ENCODE data around the gene ELMO1. TPM values are rescaled to one million over a fixed set of nuclear protein-coding genes. Genes with fewer than 3 reads are reported as not detected.

Gene ELMO1
- polyA plus RNA-seq, 1 experiment, result not detected

- no peak for TF ChIP-seq CTCF (IDR thresholded peaks at IDR 0.05; ENCODE audit: low read depth, low read length)
- POLR2A ChIA-PET, result no interaction called here
- H3K27me3 ChIP-seq (ENCODE audit: control insufficient read depth, insufficient read depth, low read length), result no peaks in the 10 kb centered on the region
- DNase-seq (ENCODE audit: low read depth, low spot score), result no peak
- H3K4me3 ChIP-seq (ENCODE audit: low read depth, low read length), result no peak overlapping the region
- H3K27ac ChIP-seq (ENCODE audit: low read depth, low read length), result no peak overlapping the region
- CTCF ChIA-PET, result no interaction called here
- peaks cover 15% of the 10 kb centered on the region for H3K9me3 ChIP-seq (ENCODE audit: control insufficient read depth, insufficient read depth, low read length)
Observed at GRCh38 chr7:37483627-37484026, 35.0 kb upstream of the ELMO1 start.

GRCh38 chr7:37482953-37483352 is 34.3 kb upstream of the ELMO1 start:
- no peak for TF ChIP-seq CTCF (IDR thresholded peaks at IDR 0.05; ENCODE audit: low read depth, low read length)
- Histone ChIP-seq H3K9me3 (ENCODE audit: control insufficient read depth, insufficient read depth, low read length) (peaks cover 15% of the 10 kb centered on the region), H3K4me3 (ENCODE audit: low read depth, low read length) (no peak overlapping the region), H3K27ac (ENCODE audit: low read depth, low read length) (no peak overlapping the region), H3K27me3 (ENCODE audit: control insufficient read depth, insufficient read depth, low read length) (no peaks in the 10 kb centered on the region)
- no peak for DNase-seq (ENCODE audit: low read depth, low spot score)
- POLR2A ChIA-PET, result no interaction called here
- CTCF ChIA-PET, result no interaction called here

DNA sequence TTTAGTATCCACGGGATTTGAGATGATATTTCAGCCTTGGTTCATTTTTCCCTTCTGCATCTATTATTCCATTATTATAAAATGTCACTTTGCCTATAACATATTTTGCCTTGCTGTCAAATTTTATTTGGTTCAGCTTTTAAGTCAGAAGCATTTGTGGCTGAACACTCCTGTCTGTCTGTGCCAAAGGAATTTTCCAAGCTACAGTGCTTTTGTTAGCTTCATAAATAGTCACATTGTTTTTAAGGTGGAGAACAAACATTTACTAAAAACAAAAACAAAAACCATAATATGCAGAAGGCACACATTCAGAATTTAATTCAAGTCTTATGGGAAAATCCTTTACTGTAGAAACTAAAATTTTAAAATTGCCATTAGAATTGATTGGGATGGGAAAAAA is 33.8 kb upstream of the ELMO1 start:
- no peak overlapping the region for H3K27ac ChIP-seq (ENCODE audit: low read depth, low read length)
- peaks cover 15% of the 10 kb centered on the region for H3K9me3 ChIP-seq (ENCODE audit: control insufficient read depth, insufficient read depth, low read length)
- POLR2A ChIA-PET, result no interaction called here
- H3K27me3 ChIP-seq (ENCODE audit: control insufficient read depth, insufficient read depth, low read length), result no peaks in the 10 kb centered on the region
- no peak overlapping the region for H3K4me3 ChIP-seq (ENCODE audit: low read depth, low read length)
- TF ChIP-seq CTCF (IDR thresholded peaks at IDR 0.05; ENCODE audit: low read depth, low read length), result no peak
- CTCF ChIA-PET, result no interaction called here
- no peak for DNase-seq (ENCODE audit: low read depth, low spot score)

GRCh38 chr7:37481722-37482288 is 33.1 kb upstream of the ELMO1 start:
- ChIA-PET POLR2A (no interaction called here), CTCF (no interaction called here)
- H3K4me3 ChIP-seq (ENCODE audit: low read depth, low read length), result no peak overlapping the region
- peaks cover 12% of the 10 kb centered on the region for H3K9me3 ChIP-seq (ENCODE audit: control insufficient read depth, insufficient read depth, low read length)
- no peak overlapping the region for H3K27ac ChIP-seq (ENCODE audit: low read depth, low read length)
- no peaks in the 10 kb centered on the region for H3K27me3 ChIP-seq (ENCODE audit: control insufficient read depth, insufficient read depth, low read length)
- no peak for TF ChIP-seq CTCF (IDR thresholded peaks at IDR 0.05; ENCODE audit: low read depth, low read length)
- no peak for DNase-seq (ENCODE audit: low read depth, low spot score)

- H3K4me3 ChIP-seq (ENCODE audit: low read depth, low read length), result no peak overlapping the region
- ChIA-PET POLR2A (no interaction called here), CTCF (no interaction called here)
- no peak for TF ChIP-seq CTCF (IDR thresholded peaks at IDR 0.05; ENCODE audit: low read depth, low read length)
- no peak for DNase-seq (ENCODE audit: low read depth, low spot score)
- no peaks in the 10 kb centered on the region for H3K27me3 ChIP-seq (ENCODE audit: control insufficient read depth, insufficient read depth, low read length)
- no peak overlapping the region for H3K27ac ChIP-seq (ENCODE audit: low read depth, low read length)
- H3K9me3 ChIP-seq (ENCODE audit: control insufficient read depth, insufficient read depth, low read length), result peaks cover 12% of the 10 kb centered on the region
Observed at GRCh38 chr7:37481154-37481553, 32.5 kb upstream of the ELMO1 start.
